AG09309 (cell line): ENCODE data around the gene TMEM198.

Experiments used
- DNase-seq: peaks from one replicate; pipeline ENCODE4 v3.0.0-alpha.2; 2010; ENCODE audit warnings: low read depth
- H3K4me3 ChIP-seq: 2 replicates; pipeline ENCODE4 v1.5.1; 2011; ENCODE audit warnings: mild to moderate bottlenecking, low read depth, low read length, moderate library complexity; ENCODE audit not compliant: control insufficient read depth
- CTCF ChIP-seq: IDR thresholded peaks from 2 replicates; pipeline ENCODE4 v1.5.1; 2011; ENCODE audit warnings: mild to moderate bottlenecking, low read depth, low read length, inconsistent platforms; ENCODE audit not compliant: insufficient read depth, control insufficient read depth; ENCODE audit errors: missing control alignments

TMEM198 gene

GRCh38 chr2:219571311-219572236, 27.7 kb downstream of the TMEM198 start, which contains the start of gene OBSL1:
Gene OBSL1 (minus strand): TSS chr2:219571539. CDS start chr2:219571232, 307 bp downstream.
- H3K4me3 ChIP-seq = peak within 1 kb of the TSS; percentile 69
- DNase-seq = no peak

GRCh38 chr2:219572237-219573001, 28.6 kb downstream of the TMEM198 start, which contains the start of gene INHA:
Gene INHA (plus strand): TSS chr2:219572310. CDS start chr2:219572375, 65 bp downstream.
- no peak for TF ChIP-seq CTCF
- DNase-seq = no peak
- H3K4me3 ChIP-seq = peak within 1 kb of the TSS; percentile 69

More at GRCh38 chr2:219571311-219572236, 27.7 kb downstream of the TMEM198 start, which contains the start of gene OBSL1:
- no peak for TF ChIP-seq CTCF

- TF ChIP-seq CTCF = no peak
- no peak for DNase-seq
- no peak overlapping the region for H3K4me3 ChIP-seq
Observed at GRCh38 chr2:219573166-219573565, 29.3 kb downstream of the TMEM198 start.

- DNase-seq = no peak
- H3K4me3 ChIP-seq = no peak overlapping the region
- no peak for TF ChIP-seq CTCF
Observed at GRCh38 chr2:219574484-219575311, 30.9 kb downstream of the TMEM198 start.

GRCh38 chr2:219575566-219576504, 32.0 kb downstream of the TMEM198 start:
- no peak for TF ChIP-seq CTCF
- H3K4me3 ChIP-seq = no peak overlapping the region
- DNase-seq = no peak
